ENCODE measurements around the gene RNGTT. TPM values are rescaled to one million over a fixed set of nuclear protein-coding genes. Genes with fewer than 3 reads are reported as not detected.
A peak's percentile ranks its signal among the peaks of the same experiment; 100 is the strongest.

The RNGTT gene
- total RNA-seq (2014; rRNA removed) (15.7 and 16.1 TPM in 2 replicates), Bru-seq, nascent RNA (percentile 71 among the genes with signal in this experiment), BruChase-seq, experiment 1, labeled RNA remaining after a 6-hour chase (percentile 56 among the genes with signal in this experiment), BruChase-seq, experiment 2, labeled RNA remaining after a 2-hour chase (percentile 58 among the genes with signal in this experiment)
- long read RNA-seq, full-length matches to known transcripts: 17 of 23 reads
- long read RNA-seq, partial matches to known transcripts: 2 of 23 reads
- long read RNA-seq, other reads (novel, unspliced or antisense): 4 of 23 reads

- H3K9ac ChIP-seq (ENCODE audit: low read length): peak within 1 kb of the TSS; percentile 84
- H3K27ac ChIP-seq (ENCODE audit: low read length): peak within 1 kb of the TSS; percentile 38
- H3K4me1 ChIP-seq (ENCODE audit: insufficient read depth, low read length): peaks cover 12% of the 10 kb centered on the region; the same call in 1 of the 2 replicates
- no peaks in the 10 kb centered on the region for H3K9me3 ChIP-seq (ENCODE audit: low read length)
- DNase-seq (peak; percentile 93), ATAC-seq (peak; percentile 98)
- TF ChIP-seq EZH2 (IDR thresholded peaks at IDR 0.05; ENCODE audit: low read length, unreplicated experiment) (no peak), EZH2phosphoT487 (IDR thresholded peaks at IDR 0.05; ENCODE audit: borderline replicate concordance, low read length) (no peak), CTCF (conservative IDR thresholded peaks at IDR 0.05; ENCODE audit: low read depth, low read length) (no peak)
- no peaks in the 10 kb centered on the region for H3K27me3 ChIP-seq (ENCODE audit: low read length)
- no peaks in the 10 kb centered on the region for H3K36me3 ChIP-seq (ENCODE audit: low read depth, low read length)
- H3K4me3 ChIP-seq (ENCODE audit: low read length): peak within 1 kb of the TSS; percentile 80
- H3K9me2 ChIP-seq (replicated peaks; ENCODE audit: low read length): no peaks in the 10 kb centered on the region
- CTCF ChIA-PET: no interaction called here
- peaks cover 50% of the 10 kb centered on the region for H3K79me2 ChIP-seq (ENCODE audit: low read length)
- TSS peak; percentile 72 for BruUV-seq (replicated peaks)
- H3F3A ChIP-seq (ENCODE audit: low read length, unreplicated experiment): no peaks in the 10 kb centered on the region
- peak within 1 kb of the TSS; percentile 90 for H3K4me2 ChIP-seq (ENCODE audit: low read length)
- peak within 1 kb of the TSS; percentile 98 for H2AFZ ChIP-seq (ENCODE audit: low read length)
- POLR2A ChIA-PET (ENCODE audit: unreplicated experiment): interaction anchor here (0.5 to 1.0 kb wide), 5 partner anchors 10 to 121 kb away, joined by 3 to 8 read pairs (median 3); partner anchors contain the start of gene PNRC1
- no peaks in the 10 kb centered on the region for H4K20me1 ChIP-seq (ENCODE audit: low read length)
- intact Hi-C loops (cut with micrococcal nuclease): no loop called here
These were observed at the start of gene RNGTT for GRCh38 chr6:88963139-88964090. RNGTT (minus strand) TSS chr6:88963618; CDS start chr6:88963409, 209 bp downstream.

GRCh38 chr6:89011436-89011835 is 48.0 kb upstream of the RNGTT start:
- no peak overlapping the region for H3K4me3 ChIP-seq (ENCODE audit: low read length)
- H2AFZ ChIP-seq (ENCODE audit: low read length): no peak overlapping the region
- no peaks in the 10 kb centered on the region for H4K20me1 ChIP-seq (ENCODE audit: low read length)
- TF ChIP-seq EZH2 (IDR thresholded peaks at IDR 0.05; ENCODE audit: low read length, unreplicated experiment) (no peak), EZH2phosphoT487 (IDR thresholded peaks at IDR 0.05; ENCODE audit: borderline replicate concordance, low read length) (no peak), CTCF (conservative IDR thresholded peaks at IDR 0.05; ENCODE audit: low read depth, low read length) (no peak)
- H3F3A ChIP-seq (ENCODE audit: low read length, unreplicated experiment): no peaks in the 10 kb centered on the region
- no peaks in the 10 kb centered on the region for H3K36me3 ChIP-seq (ENCODE audit: low read depth, low read length)
- H3K4me2 ChIP-seq (ENCODE audit: low read length): no peak overlapping the region
- H3K4me1 ChIP-seq (ENCODE audit: insufficient read depth, low read length): no peaks in the 10 kb centered on the region
- H3K9ac ChIP-seq (ENCODE audit: low read length): no peak overlapping the region
- no peak overlapping the region for H3K27ac ChIP-seq (ENCODE audit: low read length)
- DNase-seq: no peak
- no TSS peak for BruUV-seq (replicated peaks)
- intact Hi-C loops (cut with micrococcal nuclease): no loop called here
- no peaks in the 10 kb centered on the region for H3K79me2 ChIP-seq (ENCODE audit: low read length)
- H3K27me3 ChIP-seq (ENCODE audit: low read length): no peaks in the 10 kb centered on the region
- POLR2A ChIA-PET (ENCODE audit: unreplicated experiment): no interaction called here
- H3K9me3 ChIP-seq (ENCODE audit: low read length): no peaks in the 10 kb centered on the region
- no peaks in the 10 kb centered on the region for H3K9me2 ChIP-seq (replicated peaks; ENCODE audit: low read length)
- ATAC-seq: no peak
- CTCF ChIA-PET: no interaction called here

All from PC-3 (cell line).